BE2C (cell line): Measurements from ENCODE around the gene PADI3.
"Not testable (repeated sequence)": the region's sequence is repeated elsewhere in the genome, so short reads cannot be mapped to it uniquely, and the experiment has no call there.

Experiments used
- DNase-seq: peaks from one replicate; pipeline ENCODE4 v3.0.0-alpha.2; 2020
- H3K27me3 ChIP-seq: fragments of 250-450 bp; sonication (Bioruptor Pico); 2 replicates; pipeline ENCODE4 v1.5.1; 2020; ENCODE audit warnings: mild to moderate bottlenecking
- H3K36me3 ChIP-seq: fragments of 250-450 bp; sonication (Bioruptor Pico); 2 replicates; pipeline ENCODE4 v1.5.1; 2020; ENCODE audit warnings: mild to moderate bottlenecking
- H3K4me1 ChIP-seq: fragments of 250-450 bp; sonication (Bioruptor Pico); 2 replicates; pipeline ENCODE4 v1.5.1; 2020
- H3K4me3 ChIP-seq: 2 replicates; pipeline ENCODE4 v1.5.1; 2011; ENCODE audit warnings: low read depth, low read length
- H3K9me3 ChIP-seq: fragments of 250-450 bp; sonication (Bioruptor Pico); 2 replicates; pipeline ENCODE4 v1.5.1; 2020
- CTCF ChIP-seq: IDR thresholded peaks from 2 replicates; pipeline ENCODE4 v1.5.1; 2012; ENCODE audit warnings: mild to moderate bottlenecking, low read depth, low read length

PADI3 gene

GRCh38 chr1:17239420-17239819 lies 9.5 kb upstream of the PADI3 start:
- no peaks in the 10 kb centered on the region for H3K36me3 ChIP-seq
- H3K27me3 ChIP-seq: no peaks in the 10 kb centered on the region
- no peak for TF ChIP-seq CTCF
- H3K4me3 ChIP-seq: no peak overlapping the region
- no peaks in the 10 kb centered on the region for H3K9me3 ChIP-seq
- H3K4me1 ChIP-seq: no peaks in the 10 kb centered on the region
- peak; percentile 56 for DNase-seq

GRCh38 chr1:17241011-17241779 lies 7.7 kb upstream of the PADI3 start:
- not testable (repeated sequence) for H3K9me3 ChIP-seq, H3K27me3 ChIP-seq, H3K36me3 ChIP-seq, H3K4me3 ChIP-seq, H3K4me1 ChIP-seq, DNase-seq

- not testable (repeated sequence) for DNase-seq, H3K4me3 ChIP-seq
Observed at GRCh38 chr1:17241780-17242074, 7.2 kb upstream of the PADI3 start.

GRCh38 chr1:17243274-17243673 lies 5.6 kb upstream of the PADI3 start:
- TF ChIP-seq CTCF: no peak
- no peaks in the 10 kb centered on the region for H3K27me3 ChIP-seq

More at GRCh38 chr1:17241780-17242074, 7.2 kb upstream of the PADI3 start:
- H3K9me3 ChIP-seq, H3K27me3 ChIP-seq, H3K36me3 ChIP-seq, H3K4me1 ChIP-seq: not testable (repeated sequence)

GRCh38 chr1:17244821-17245740 lies 3.8 kb upstream of the PADI3 start:
- no peak overlapping the region for H3K4me3 ChIP-seq
- H3K4me1 ChIP-seq: no peaks in the 10 kb centered on the region
- no peak for DNase-seq
- no peaks in the 10 kb centered on the region for H3K36me3 ChIP-seq
- no peaks in the 10 kb centered on the region for H3K27me3 ChIP-seq
- H3K9me3 ChIP-seq: no peaks in the 10 kb centered on the region
- TF ChIP-seq CTCF: no peak

More at GRCh38 chr1:17243274-17243673, 5.6 kb upstream of the PADI3 start:
- Histone ChIP-seq H3K4me1 (no peaks in the 10 kb centered on the region), H3K36me3 (no peaks in the 10 kb centered on the region), H3K9me3 (no peaks in the 10 kb centered on the region), H3K4me3 (no peak overlapping the region)
- no peak for DNase-seq

GRCh38 chr1:17245816-17246325 lies 3.0 kb upstream of the PADI3 start:
- Histone ChIP-seq H3K4me1 (no peaks in the 10 kb centered on the region), H3K27me3 (no peaks in the 10 kb centered on the region), H3K36me3 (no peaks in the 10 kb centered on the region), H3K9me3 (no peaks in the 10 kb centered on the region), H3K4me3 (no peak overlapping the region)
- no peak for DNase-seq
- TF ChIP-seq CTCF: no peak

- H3K27me3 ChIP-seq: no peaks in the 10 kb centered on the region
- no peaks in the 10 kb centered on the region for H3K36me3 ChIP-seq
- no peaks in the 10 kb centered on the region for H3K9me3 ChIP-seq
- no peak for TF ChIP-seq CTCF
- H3K4me3 ChIP-seq: no peak overlapping the region
- no peak for DNase-seq
- no peaks in the 10 kb centered on the region for H3K4me1 ChIP-seq
Observed at GRCh38 chr1:17246971-17247370, 1.9 kb upstream of the PADI3 start.
